Erythroblast (primary cell): Measurements from ENCODE around the gene PAK5.

Experiments used
- DNase-seq, 2 experiments: peaks; one replicate each; lab custom pipeline; 2025; lab: John Stamatoyannopoulos, UW
- GATA1 ChIP-seq: IDR thresholded peaks from 2 replicates; pipeline ENCODE4 v1.6.1; 2011; ENCODE audit warnings: low read depth, mild to moderate bottlenecking, control low read depth, low read length, moderate library complexity
- POLR2A ChIP-seq: IDR thresholded peaks from 2 replicates; pipeline ENCODE4 v1.6.1; 2011; ENCODE audit warnings: mild to moderate bottlenecking, low read length

Gene PAK5

DNA sequence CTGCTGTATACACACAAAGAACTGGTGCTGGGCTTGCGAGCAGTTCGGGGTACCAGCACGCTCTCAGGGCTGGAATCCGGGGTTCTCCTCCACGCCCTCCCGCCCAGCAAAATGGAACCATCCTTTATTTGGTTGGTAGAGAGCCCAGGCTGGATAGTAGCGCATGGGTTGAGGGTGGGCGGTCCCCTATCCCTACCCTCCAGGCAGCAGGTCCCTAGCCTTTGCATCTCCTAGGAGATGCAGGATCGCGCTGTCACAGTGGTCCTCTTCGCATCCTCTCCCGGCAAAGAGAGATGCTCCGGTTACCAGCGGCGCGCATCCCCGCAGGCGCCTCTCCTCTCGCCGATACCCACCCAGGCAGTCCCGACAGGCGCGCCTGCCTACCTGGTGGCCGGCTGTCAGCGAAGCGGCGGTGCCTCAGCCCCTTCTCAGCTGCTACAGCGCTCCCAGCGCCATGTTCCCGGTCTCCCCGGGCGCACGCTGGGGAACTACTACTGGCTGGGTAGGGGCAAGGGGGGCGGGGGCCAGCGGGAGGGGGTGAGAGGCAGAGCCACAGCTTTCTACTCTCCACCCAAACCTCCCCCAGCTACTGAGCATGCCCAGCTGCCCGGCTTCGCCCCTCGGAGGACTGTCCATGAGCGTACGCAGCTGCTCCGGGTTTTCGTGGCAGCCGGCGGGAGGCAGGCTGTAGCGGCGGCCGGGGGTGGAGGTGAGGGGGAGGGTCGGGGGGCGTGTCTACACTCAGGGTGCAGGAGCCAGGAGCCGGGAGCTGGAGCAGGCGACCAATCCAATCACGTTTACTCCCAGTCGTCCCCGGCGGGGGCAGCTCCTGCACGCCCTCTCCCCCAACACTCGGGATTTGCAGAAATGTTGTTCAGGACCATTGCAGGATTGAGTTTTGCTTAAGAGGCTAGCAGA, at the start of gene PAK5:
Gene PAK5 (minus strand): TSS at position 699 of the 918 bp plus-strand sequence. CDS start 194,748 bp downstream, outside the sequence.
- no peak for DNase-seq
- TF ChIP-seq POLR2A = no peak
- no peak for TF ChIP-seq GATA1

GRCh38 chr20:9887706-9888105, 48.8 kb upstream of the PAK5 start:
- DNase-seq = no peak
- TF ChIP-seq POLR2A (no peak), GATA1 (no peak)

DNA sequence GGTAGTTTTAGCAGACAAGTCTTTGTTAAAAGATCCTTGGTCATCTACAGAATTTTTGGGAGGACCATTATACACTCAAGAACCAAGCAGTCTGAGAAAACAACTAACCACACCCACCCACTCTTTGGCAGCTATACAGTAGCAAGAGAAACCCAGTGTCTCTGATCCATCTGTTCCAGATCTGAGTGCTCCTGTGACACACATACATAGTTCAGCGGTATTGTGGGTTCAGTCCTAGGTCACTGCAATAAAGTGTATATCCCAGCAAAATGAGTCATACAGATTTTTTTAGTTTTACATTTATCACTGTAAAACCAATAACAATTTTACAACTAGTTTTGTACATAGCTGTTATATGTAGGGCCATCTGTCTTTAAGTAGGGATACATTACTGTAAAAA, 47.4 kb upstream of the PAK5 start:
- no peak for TF ChIP-seq GATA1
- TF ChIP-seq POLR2A = no peak
- DNase-seq = no peak

DNA sequence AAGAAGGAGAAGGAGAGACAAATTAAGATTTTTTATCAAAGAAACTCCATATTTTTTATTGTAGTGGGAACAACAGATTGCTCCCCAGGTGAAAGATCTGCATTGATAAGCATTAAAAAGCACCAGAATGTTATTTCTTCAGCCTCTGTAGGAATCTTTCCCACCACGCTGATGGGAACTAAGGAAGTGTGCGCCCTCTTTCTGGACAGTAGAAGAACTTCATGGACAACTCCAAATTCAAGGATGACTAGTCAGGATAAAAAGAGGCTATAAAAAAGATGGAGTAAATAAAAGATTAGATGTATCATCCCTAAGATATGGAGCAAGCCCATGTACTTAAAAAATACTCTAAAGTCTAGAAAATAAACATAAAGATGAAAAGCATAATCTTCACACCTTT, 45.8 kb upstream of the PAK5 start:
- no peak for DNase-seq
- TF ChIP-seq GATA1 (no peak), POLR2A (no peak)

- TF ChIP-seq GATA1 (no peak), POLR2A (no peak)
- no peak for DNase-seq
These were observed 45.2 kb upstream of the PAK5 start for GRCh38 chr20:9884061-9884460.

GRCh38 chr20:9877932-9878495, 39.1 kb upstream of the PAK5 start:
- TF ChIP-seq GATA1 (no peak), POLR2A (no peak)
- no peak for DNase-seq

- no peak for DNase-seq
- TF ChIP-seq POLR2A (no peak), GATA1 (no peak)
These were observed 28.5 kb upstream of the PAK5 start for GRCh38 chr20:9867196-9867980.

GRCh38 chr20:9852566-9852965, 13.7 kb upstream of the PAK5 start:
- TF ChIP-seq POLR2A = no peak
- no peak for TF ChIP-seq GATA1
- no peak for DNase-seq

DNA sequence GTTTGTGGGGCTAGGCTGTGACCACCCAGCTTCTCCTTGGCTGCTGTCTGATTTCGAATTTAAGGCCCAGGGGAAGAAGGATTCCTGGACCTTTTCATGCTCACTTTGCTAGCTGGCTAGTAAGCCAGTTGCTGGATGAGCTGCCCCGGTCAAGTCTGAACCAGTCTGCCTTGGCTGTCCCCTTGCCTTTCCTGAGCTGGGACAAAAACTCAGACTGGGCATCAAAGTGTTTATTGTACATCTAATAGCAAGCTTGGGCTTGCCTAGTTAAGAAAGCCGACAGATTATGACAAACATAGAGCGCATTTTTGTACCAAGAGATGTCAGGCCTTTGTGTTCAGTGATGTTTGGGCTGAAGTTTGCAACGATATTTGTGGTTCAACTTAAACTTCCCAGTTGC, 750 bp upstream of the PAK5 start:
- no peak for TF ChIP-seq POLR2A
- no peak for TF ChIP-seq GATA1
- DNase-seq = no peak

DNA sequence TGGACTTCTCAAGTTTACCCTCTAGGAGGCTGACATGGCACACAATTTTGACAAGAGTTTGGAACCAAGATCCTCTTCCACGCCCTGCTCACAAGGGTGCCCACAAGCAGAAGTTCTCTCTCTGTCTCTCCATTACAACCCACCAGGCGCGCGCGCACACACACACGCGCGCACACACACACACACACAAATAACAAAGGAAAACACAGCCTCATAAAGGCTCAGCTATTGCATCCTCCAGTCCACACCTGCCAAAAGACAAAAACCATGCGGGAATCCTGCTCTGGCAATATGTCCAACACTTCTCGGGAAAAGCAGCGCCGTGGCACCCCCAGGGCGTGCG, 870 bp downstream of the PAK5 start:
- TF ChIP-seq POLR2A (no peak), GATA1 (no peak)
- DNase-seq = no peak

- TF ChIP-seq GATA1 = no peak
- no peak for TF ChIP-seq POLR2A
- DNase-seq = no peak
These were observed 1.2 kb downstream of the PAK5 start for GRCh38 chr20:9837634-9838033.

GRCh38 chr20:9835302-9835701, 3.6 kb downstream of the PAK5 start:
- TF ChIP-seq GATA1 (no peak), POLR2A (no peak)
- no peak for DNase-seq

GRCh38 chr20:9831032-9831431, 7.8 kb downstream of the PAK5 start:
- DNase-seq = no peak
- TF ChIP-seq POLR2A = no peak
- no peak for TF ChIP-seq GATA1

DNA sequence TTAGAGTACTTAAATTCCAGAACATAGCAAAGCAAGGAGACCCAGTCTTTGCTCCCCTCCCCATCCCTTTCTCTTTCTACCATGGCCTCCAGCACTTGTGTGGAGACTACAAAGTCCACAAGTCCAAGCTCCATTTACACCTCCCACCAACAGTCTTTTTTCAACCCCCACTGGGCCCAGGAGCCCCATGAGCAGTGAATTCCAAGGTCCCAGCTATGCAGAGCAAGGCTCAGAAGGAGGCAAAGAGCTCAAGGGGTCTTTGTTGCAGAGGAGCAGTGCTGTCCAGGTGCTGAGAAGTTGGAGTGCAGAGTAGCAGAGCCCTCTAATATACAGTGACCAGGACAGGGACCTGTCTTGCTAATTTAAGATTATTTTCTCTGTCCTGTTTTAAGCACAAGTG, 9.0 kb downstream of the PAK5 start:
- TF ChIP-seq POLR2A = no peak
- TF ChIP-seq GATA1 = no peak
- no peak for DNase-seq

DNA sequence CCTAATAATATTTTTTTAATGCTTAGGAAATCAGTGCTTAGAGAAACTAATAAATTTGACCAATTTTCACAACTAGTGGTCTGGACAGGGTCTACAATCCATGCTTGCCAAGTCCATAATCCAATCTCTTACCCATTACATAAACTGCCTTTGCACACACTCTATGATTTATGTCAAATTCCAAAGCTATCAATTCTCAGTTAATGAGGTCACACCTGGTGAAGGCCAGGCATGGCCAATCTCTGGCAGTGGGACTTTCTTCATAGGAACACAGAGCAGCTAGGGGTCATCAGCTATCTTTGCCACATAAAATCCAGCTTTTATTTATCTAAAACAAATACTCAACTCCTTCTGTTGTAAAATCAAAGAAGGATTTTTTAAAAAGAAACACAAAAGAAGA, 21.2 kb downstream of the PAK5 start:
- DNase-seq = no peak
- TF ChIP-seq GATA1 = no peak
- no peak for TF ChIP-seq POLR2A
